ENCODE data around the gene GABRG2.

The GABRG2 gene

GRCh38 chr5:162193012-162193411 lies 125.4 kb downstream of the GABRG2 start:
- DNase-seq (ENCODE audit: low read depth), result no peak

- DNase-seq (ENCODE audit: low read depth), result no peak
Observed at GRCh38 chr5:162196351-162196750, 128.8 kb downstream of the GABRG2 start.

- DNase-seq (ENCODE audit: low read depth), result no peak
Observed at GRCh38 chr5:162202285-162202880, 134.8 kb downstream of the GABRG2 start.
